HepG2 (cell line): ENCODE results near the gene CTAG1A. TPM values are rescaled to one million over a fixed set of nuclear protein-coding genes. Genes with fewer than 3 reads are reported as not detected.

Source experiments
- ATF6 ChIP-seq: sonication (generic); formaldehyde crosslinking; conservative IDR thresholded peaks from 2 replicates; pipeline ENCODE4 v1.4.0; 2020; ENCODE audit warnings: missing genetic modification reagents
- BCL6 ChIP-seq: IDR thresholded peaks from 2 replicates; pipeline ENCODE4 v1.6.1; 2016; ENCODE audit warnings: missing genetic modification reagents, missing compliant biosample characterization
- FOXA1 ChIP-seq, 2 experiments: fragments of 450-650 bp in 1 of 2; sonication (generic) in 1 of 2; formaldehyde crosslinking in 1 of 2; IDR thresholded peaks; 2 replicates each; pipeline versions ENCODE4 v1.4.0 to v1.6.1; 2016 to 2020; ENCODE audit warnings: missing genetic modification reagents in 1 of 2
- HINFP ChIP-seq: sonication (generic); formaldehyde crosslinking; IDR thresholded peaks from 2 replicates; pipeline ENCODE4 v1.4.0; 2020; ENCODE audit warnings: low read depth, mild to moderate bottlenecking, missing genetic modification reagents
- IRF9 ChIP-seq: sonication (generic); formaldehyde crosslinking; IDR thresholded peaks from 2 replicates; pipeline ENCODE4 v1.8.0; 2022; ENCODE audit warnings: missing genetic modification reagents, mild to moderate bottlenecking, borderline replicate concordance
- KLF12 ChIP-seq: sonication (generic); formaldehyde crosslinking; IDR thresholded peaks from 2 replicates; pipeline ENCODE4 v1.4.0; 2020; ENCODE audit warnings: missing genetic modification reagents, borderline replicate concordance
- MLXIP ChIP-seq: sonication (generic); formaldehyde crosslinking; IDR thresholded peaks from 2 replicates; pipeline ENCODE4 v1.9.0; 2021; ENCODE audit warnings: missing genetic modification reagents, borderline replicate concordance
- NCOA5 ChIP-seq: sonication (generic); formaldehyde crosslinking; IDR thresholded peaks from 2 replicates; pipeline ENCODE4 v1.4.0; 2020; ENCODE audit warnings: missing genetic modification reagents
- NCOR1 ChIP-seq: fragments of 200-600 bp; sonication (generic); IDR thresholded peaks from 2 replicates; pipeline ENCODE4 v1.7.0; 2017; ENCODE audit warnings: antibody characterized with exemption, low read length, borderline replicate concordance
- SPEN ChIP-seq: sonication (generic); formaldehyde crosslinking; IDR thresholded peaks from 2 replicates; pipeline ENCODE4 v1.5.1; 2020; ENCODE audit warnings: low read depth, mild to moderate bottlenecking, missing genetic modification reagents
- TBL1XR1 ChIP-seq: fragments of 150-350 bp; IDR thresholded peaks from 2 replicates; pipeline ENCODE4 v1.6.1; 2014; ENCODE audit warnings: borderline replicate concordance, low read length; ENCODE audit not compliant: partially characterized antibody
- TMF1 ChIP-seq: sonication (generic); formaldehyde crosslinking; IDR thresholded peaks from 2 replicates; pipeline ENCODE4 v1.8.1; 2022; ENCODE audit warnings: low read depth, missing genetic modification reagents
- ZBTB49 ChIP-seq: sonication (generic); formaldehyde crosslinking; IDR thresholded peaks from 2 replicates; pipeline ENCODE4 v1.4.0; 2020; ENCODE audit warnings: missing genetic modification reagents, borderline replicate concordance
- ZNF704 ChIP-seq: sonication (generic); formaldehyde crosslinking; IDR thresholded peaks from 2 replicates; pipeline ENCODE4 v1.8.1; 2023; ENCODE audit warnings: mild to moderate bottlenecking, inconsistent platforms, moderate library complexity, missing genetic modification reagents, borderline replicate concordance
- polyA plus RNA-seq, 8 experiments: library from polyadenylated mRNA; depleted of rRNA in 3 of 8; stranded (reverse) in 7 of 8; unstranded in 1 of 8; fragments of >200 nt; fragmentation: Illumina TruSeq in 4 of 8; extraction: Trizol in 4 of 8; gene quantifications; 2 replicates each; pipeline versions ENCODE4 v1.2.1 to v1.2.3, GENCODE V29; 2011 to 2016; ENCODE audit warnings: low read depth in 4 of 8, missing spikeins in 1 of 8, mixed read lengths in 1 of 8; ENCODE audit not compliant: insufficient read depth in 1 of 8
- total RNA-seq, 5 experiments: library from RNA; depleted of rRNA; stranded (reverse); fragments of >200 nt; fragmentation: Illumina TruSeq; extraction: Trizol; gene quantifications; 2 replicates each; pipeline ENCODE4 v1.2.3, GENCODE V29; 2016; ENCODE audit warnings: low read depth in 1 of 5

CTAG1A gene
- total and polyA plus RNA-seq, 2 of the 13 experiments (the other 11 are each of a cell fraction or from before 2014, with no cell fraction given): not detected

GRCh38 chrX:154540897-154541535 is 43.9 kb upstream of the CTAG1A start (continued):
- TF ChIP-seq ZNF704 (CRISPR knock-in tag) (no peak), IRF9 (CRISPR knock-in tag) (no peak), NCOR1 (no peak), SPEN (no peak), MLXIP (CRISPR knock-in tag) (no peak), FOXA1 (IDR thresholded peaks at IDR 0.05) (no peak), FOXA1 (CRISPR knock-in tag; IDR thresholded peaks at IDR 0.05) (peak; percentile 77), ZBTB49 (CRISPR knock-in tag) (no peak), TBL1XR1 (no peak), NCOA5 (no peak), ATF6 (no peak), TMF1 (CRISPR knock-in tag) (no peak), HINFP (CRISPR knock-in tag) (no peak), BCL6 (CRISPR knock-in tag) (peak; percentile 53; the same call in 1 of the 2 replicates), KLF12 (CRISPR knock-in tag) (no peak)
